ENCODE data around the gene ITGB1BP2.

DNA sequence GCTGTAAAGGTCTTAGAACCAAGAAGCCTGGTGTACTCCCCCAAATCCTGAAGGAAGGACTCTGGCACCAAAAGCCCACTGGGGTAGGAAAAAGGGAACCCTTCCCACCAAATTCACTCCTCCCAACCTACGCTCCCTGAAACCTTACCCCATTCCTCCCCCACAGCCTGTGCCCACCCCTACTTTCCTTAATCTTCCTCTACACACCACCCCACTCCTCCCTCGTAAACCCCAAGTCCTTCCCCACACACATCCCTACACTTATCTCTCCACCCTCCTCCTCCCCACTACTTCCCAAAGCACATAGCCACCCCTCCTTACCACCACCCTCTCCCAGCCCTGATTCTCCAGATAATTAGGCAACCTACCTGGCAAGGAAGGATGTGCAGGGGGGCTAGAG is 49.3 kb upstream of the ITGB1BP2 start:
- TF ChIP-seq, protein P1, sequence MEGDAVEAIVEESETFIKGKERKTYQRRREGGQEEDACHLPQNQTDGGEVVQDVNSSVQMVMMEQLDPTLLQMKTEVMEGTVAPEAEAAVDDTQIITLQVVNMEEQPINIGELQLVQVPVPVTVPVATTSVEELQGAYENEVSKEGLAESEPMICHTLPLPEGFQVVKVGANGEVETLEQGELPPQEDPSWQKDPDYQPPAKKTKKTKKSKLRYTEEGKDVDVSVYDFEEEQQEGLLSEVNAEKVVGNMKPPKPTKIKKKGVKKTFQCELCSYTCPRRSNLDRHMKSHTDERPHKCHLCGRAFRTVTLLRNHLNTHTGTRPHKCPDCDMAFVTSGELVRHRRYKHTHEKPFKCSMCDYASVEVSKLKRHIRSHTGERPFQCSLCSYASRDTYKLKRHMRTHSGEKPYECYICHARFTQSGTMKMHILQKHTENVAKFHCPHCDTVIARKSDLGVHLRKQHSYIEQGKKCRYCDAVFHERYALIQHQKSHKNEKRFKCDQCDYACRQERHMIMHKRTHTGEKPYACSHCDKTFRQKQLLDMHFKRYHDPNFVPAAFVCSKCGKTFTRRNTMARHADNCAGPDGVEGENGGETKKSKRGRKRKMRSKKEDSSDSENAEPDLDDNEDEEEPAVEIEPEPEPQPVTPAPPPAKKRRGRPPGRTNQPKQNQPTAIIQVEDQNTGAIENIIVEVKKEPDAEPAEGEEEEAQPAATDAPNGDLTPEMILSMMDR (IDR thresholded peaks at IDR 0.05), result no peak
- no peak for TF ChIP-seq POLR2AphosphoS5 (IDR thresholded peaks at IDR 0.05; ENCODE audit: low read depth, low read length)
- TF ChIP-seq FOXM1 (IDR thresholded peaks at IDR 0.05; ENCODE audit: low read depth), result no peak
- TF ChIP-seq EZH2phosphoT487 (IDR thresholded peaks at IDR 0.05; ENCODE audit: borderline replicate concordance, low read depth), result no peak
- no peak for TF ChIP-seq YY1 (IDR thresholded peaks at IDR 0.05; ENCODE audit: low read depth)
- TF ChIP-seq TAF1 (IDR thresholded peaks at IDR 0.05; ENCODE audit: borderline replicate concordance, low read depth, low read length), result no peak
